IMR-90 (cell line): ENCODE measurements around the gene TCTA. TPM values are rescaled to one million over a fixed set of nuclear protein-coding genes. Genes with fewer than 3 reads are reported as not detected.

ENCODE experiments used
- ATAC-seq: fragments of 200-7000 bp; cut with Tn5 transposase; 2 replicates; pipeline ENCODE4 v1.9.1; 2020; ENCODE audit warnings: low read depth, mild to moderate bottlenecking, moderate library complexity
- BruUV-seq: library from RNA; stranded (reverse); fragments of 400-500 nt; replicated peaks from 2 replicates; lab custom pipeline; 2021; lab: Mats Ljungman, UMichigan
- CTCF ChIA-PET: fragments of 300-600 bp; formaldehyde crosslinking; extraction: SDS; loops from one replicate; lab custom pipeline; 2021; ENCODE audit warnings: antibody characterized with exemption; lab: Yijun Ruan, JAX
- POLR2A ChIA-PET: fragments of 300-600 bp; sonication (Branson Sonifier 250); formaldehyde crosslinking; loops from one replicate; lab custom pipeline; 2022; ENCODE audit warnings: antibody characterized with exemption; ENCODE audit not compliant: unreplicated experiment; lab: Charles Lee
- DNase-seq: peaks from one replicate; pipeline ENCODE4 v3.0.0; 2013
- H2AFZ ChIP-seq: replicated peaks from 2 replicates; pipeline ENCODE3; 2013; ENCODE audit warnings: low read length, mild to moderate bottlenecking; ENCODE audit not compliant: poor library complexity
- H2AK5ac ChIP-seq: 2 replicates; pipeline ENCODE4 v1.6.1; 2013; ENCODE audit warnings: low read depth, low read length, inconsistent platforms
- H2AK9ac ChIP-seq: replicated peaks from 2 replicates; pipeline ENCODE3; 2013; ENCODE audit warnings: mild to moderate bottlenecking, low read depth, low read length, moderate library complexity; ENCODE audit not compliant: poor library complexity
- H2BK120ac ChIP-seq: 2 replicates; pipeline ENCODE4 v1.6.1; 2013; ENCODE audit warnings: low read depth, low read length, inconsistent platforms
- H2BK15ac ChIP-seq: 3 replicates; pipeline ENCODE4 v1.6.1; 2013; ENCODE audit warnings: low read depth, low read length, inconsistent platforms
- H2BK20ac ChIP-seq: 2 replicates; pipeline ENCODE4 v1.6.1; 2013; ENCODE audit warnings: low read depth, mild to moderate bottlenecking, inconsistent platforms, low read length, moderate library complexity
- H2BK5ac ChIP-seq: 2 replicates; pipeline ENCODE4 v1.6.1; 2013; ENCODE audit warnings: mild to moderate bottlenecking, low read depth, low read length, inconsistent platforms; ENCODE audit not compliant: poor library complexity, severe bottlenecking
- H3K14ac ChIP-seq: replicated peaks from 2 replicates; pipeline ENCODE4 v1.6.1; 2013; ENCODE audit warnings: low read depth, low read length, inconsistent platforms
- H3K18ac ChIP-seq: 2 replicates; pipeline ENCODE4 v1.6.1; 2013; ENCODE audit warnings: low read depth, low read length, control low read depth
- H3K23ac ChIP-seq: 2 replicates; pipeline ENCODE4 v1.6.1; 2013; ENCODE audit warnings: low read depth, low read length, inconsistent platforms
- H3K27ac ChIP-seq: 2 replicates; pipeline ENCODE4 v1.5.1; 2013; ENCODE audit warnings: mild to moderate bottlenecking, control low read depth, low read length; ENCODE audit not compliant: insufficient read depth
- H3K27me3 ChIP-seq: 2 replicates; pipeline ENCODE4 v1.6.1; 2013; ENCODE audit warnings: low read length; ENCODE audit not compliant: control insufficient read depth, insufficient read depth
- H3K36me3 ChIP-seq: 2 replicates; pipeline ENCODE4 v1.6.1; 2013; ENCODE audit warnings: low read length, mixed read lengths; ENCODE audit not compliant: control insufficient read depth, insufficient read depth
- H3K4ac ChIP-seq: 2 replicates; pipeline ENCODE4 v1.6.1; 2013; ENCODE audit warnings: low read depth, low read length, inconsistent platforms
- H3K4me1 ChIP-seq: 2 replicates; pipeline ENCODE4 v1.6.1; 2013; ENCODE audit warnings: low read length, mixed read lengths; ENCODE audit not compliant: control insufficient read depth, insufficient read depth
- H3K4me2 ChIP-seq: 2 replicates; pipeline ENCODE4 v1.6.1; 2013; ENCODE audit warnings: low read depth, mild to moderate bottlenecking, control low read depth, low read length, moderate library complexity
- H3K4me3 ChIP-seq: 2 replicates; pipeline ENCODE4 v1.5.1; 2013; ENCODE audit warnings: low read depth, mild to moderate bottlenecking, control low read depth, low read length, moderate library complexity; ENCODE audit not compliant: insufficient read depth
- H3K56ac ChIP-seq: 2 replicates; pipeline ENCODE4 v1.6.1; 2013; ENCODE audit warnings: low read length, inconsistent platforms; ENCODE audit not compliant: insufficient read depth; ENCODE audit errors: extremely low read depth
- H3K79me1 ChIP-seq, 2 experiments: 2 replicates each; pipeline ENCODE4 v1.6.1; 2013; ENCODE audit warnings: low read length in 2 of 2, inconsistent platforms in 1 of 2, low read depth in 1 of 2
- H3K9ac ChIP-seq: 2 replicates; pipeline ENCODE4 v1.6.1; 2013; ENCODE audit warnings: low read depth, low read length, control low read depth
- H3K9me1 ChIP-seq: 2 replicates; pipeline ENCODE4 v1.6.1; 2013; ENCODE audit warnings: low read length, inconsistent platforms; ENCODE audit not compliant: insufficient read depth
- H3K9me3 ChIP-seq: 2 replicates; pipeline ENCODE4 v1.6.1; 2013; ENCODE audit warnings: low read length; ENCODE audit not compliant: control insufficient read depth, insufficient read depth
- H4K20me1 ChIP-seq: 2 replicates; pipeline ENCODE4 v1.6.1; 2013; ENCODE audit warnings: low read length, inconsistent platforms; ENCODE audit not compliant: insufficient read depth
- H4K5ac ChIP-seq: 2 replicates; pipeline ENCODE4 v1.6.1; 2013; ENCODE audit warnings: mild to moderate bottlenecking, low read depth, low read length, control low read depth
- H4K8ac ChIP-seq, 2 experiments: 2 replicates each; pipeline ENCODE4 v1.6.1; 2013; ENCODE audit warnings: low read depth in 2 of 2, low read length in 2 of 2, control low read depth in 1 of 2, inconsistent platforms in 1 of 2
- H4K91ac ChIP-seq: 2 replicates; pipeline ENCODE4 v1.6.1; 2013; ENCODE audit warnings: low read depth, low read length, inconsistent platforms; ENCODE audit not compliant: insufficient read depth
- CEBPB ChIP-seq: IDR thresholded peaks from 2 replicates; pipeline ENCODE4 v1.6.1; 2012; ENCODE audit warnings: low read depth, low read length, improper control_type of control experiment
- RCOR1 ChIP-seq: IDR thresholded peaks from 2 replicates; pipeline ENCODE4 v1.6.1; 2012; ENCODE audit warnings: mild to moderate bottlenecking, low read length, improper control_type of control experiment; ENCODE audit not compliant: insufficient replicate concordance
- WGBS, 2 experiments: methylation state at CpG; one replicate each; pipeline versions ENCODE4 v1.1.5 to v1.1.7; 2013; ENCODE audit warnings: missing lambda C conversion rate in 2 of 2; ENCODE audit not compliant: insufficient read length in 1 of 2; ENCODE audit errors: extremely low coverage in 2 of 2; 5-methylcytosine and 5-hydroxymethylcytosine counted together
- dilution Hi-C: fragments of 300-500 bp; cut with HindIII; formaldehyde crosslinking; loops from one replicate; pipeline ENCODE4 v1.14.3; 2018; ENCODE audit warnings: low sequenced_read_pairs; ENCODE audit not compliant: unreplicated experiment
- in situ Hi-C: fragments of 300-500 bp; cut with MboI; formaldehyde crosslinking; loops from 3 replicates; pipeline ENCODE4 v1.14.3; 2019; ENCODE audit warnings: low sequenced_read_pairs, inconsistent platforms, mixed read lengths
- intact Hi-C: fragments of 100-400 bp; cut with micrococcal nuclease; formaldehyde crosslinking; loops from 2 replicates; pipeline ENCODE4 v1.10.0; 2022
- polyA plus RNA-seq, 3 experiments: library from polyadenylated mRNA; depleted of rRNA; stranded (reverse); fragments of >200 nt; gene quantifications; 2 replicates each; pipeline ENCODE4 v1.2.3, GENCODE V29; 2012; ENCODE audit warnings: low replicate concordance in 1 of 3
- total RNA-seq: library from RNA; depleted of rRNA; stranded (reverse); fragments of >200 nt; gene quantifications from 2 replicates; pipeline ENCODE4 v1.2.3, GENCODE V29; 2012

The TCTA gene
- total and polyA plus RNA-seq, 2 of the 4 experiments (the other 2 are of a cell fraction) = 15.1 to 46.6 TPM

- no peak overlapping the region for H2BK120ac ChIP-seq
- H4K91ac ChIP-seq = no peak overlapping the region
- no peak overlapping the region for H2BK5ac ChIP-seq
- peak; percentile 48 for ATAC-seq
- H4K20me1 ChIP-seq = peaks cover 98% of the 10 kb centered on the region
- peak; percentile 37 for DNase-seq
- CTCF ChIA-PET = no interaction called here
- TF ChIP-seq RCOR1 (no peak), CEBPB (peak; percentile 26; the same call in 1 of the 2 replicates)
- in situ Hi-C loops (no loop called here), dilution Hi-C loops (no loop called here), intact Hi-C loops (no loop called here)
- 0 out of 2 replicates have a peak overlapping the region, but pooled peaks have one; percentile 52 for H3K4ac ChIP-seq
- H3K27me3 ChIP-seq = no peaks in the 10 kb centered on the region
- H3K18ac ChIP-seq = no peak overlapping the region
- no peaks in the 10 kb centered on the region for H3K9me3 ChIP-seq
- peaks cover 7 to 56% of the 10 kb centered on the region in 2 experiments; a peak in 3 of 4 replicates for H3K79me1 ChIP-seq
- H3K27ac ChIP-seq = no peak overlapping the region
- H3K4me1 ChIP-seq = peaks cover 2% of the 10 kb centered on the region; the same call in 1 of the 2 replicates
- BruUV-seq = no TSS peak
- POLR2A ChIA-PET = no interaction called here
- H3K23ac ChIP-seq = no peak overlapping the region
- H3K4me3 ChIP-seq = no peak overlapping the region
- H3K56ac ChIP-seq = no peak overlapping the region
- no peak overlapping the region for H4K5ac ChIP-seq
- peaks cover 12% of the 10 kb centered on the region for H3K9me1 ChIP-seq
- H4K8ac ChIP-seq = peak overlapping the region in 1 of 2 experiments; percentile 26; a peak in 1 of 4 replicates
- no peak overlapping the region for H2BK15ac ChIP-seq
- no peak overlapping the region for H2BK20ac ChIP-seq
- H2AK9ac ChIP-seq = no peak overlapping the region
- peaks cover 16% of the 10 kb centered on the region for H3K36me3 ChIP-seq
- peak overlapping the region; percentile 43; the same call in 1 of the 2 replicates for H2AK5ac ChIP-seq
- H3K4me2 ChIP-seq = no peak overlapping the region
- 90% methylated on average over 3 of the region's 11 CpGs; no CpG with 5 or more reads in 1 of the 2 experiments for WGBS, 2 experiments
- H2AFZ ChIP-seq = no peak overlapping the region
- no peak overlapping the region for H3K9ac ChIP-seq
- H3K14ac ChIP-seq = no peak overlapping the region
Observed at GRCh38 chr3:49378249-49378895, 33.9 kb upstream of the TCTA start.
